HepG2 (cell line): Measurements from ENCODE around the gene ABCB8. TPM values are rescaled to one million over a fixed set of nuclear protein-coding genes. Genes with fewer than 3 reads are reported as not detected.

Experiments
- ATAC-seq: fragments of 200-7000 bp; cut with Tn5 transposase; 3 replicates; pipeline ENCODE4 v1.9.1; 2020; ENCODE audit warnings: mild to moderate bottlenecking, moderate library complexity
- BruUV-seq: library from RNA; stranded (reverse); fragments of 400-500 nt; replicated peaks from 2 replicates; lab custom pipeline; 2021; lab: Mats Ljungman, UMichigan
- CTCF ChIA-PET: fragments of 300-600 bp; formaldehyde crosslinking; extraction: SDS; loops from one replicate; lab custom pipeline; 2021; ENCODE audit warnings: low total read pairs, inconsistent platforms, low intra/inter-chr PET ratio; lab: Yijun Ruan, JAX
- POLR2A ChIA-PET: fragments of 350-600 bp; sonication (Branson Sonifier 250); formaldehyde crosslinking; loops from one replicate; lab custom pipeline; 2020; ENCODE audit warnings: antibody characterized with exemption, inconsistent platforms; lab: Yijun Ruan, JAX
- DNase-seq: peaks from one replicate; pipeline ENCODE4 v3.0.0-alpha.2; 2015; ENCODE audit warnings: low spot score
- FAIRE-seq: peaks from 3 replicates; lab custom pipeline; 2011; peaks lifted over from hg19 to GRCh38; lab: Jason Lieb, UNC
- H2AFZ ChIP-seq: one replicate; pipeline ENCODE4 v1.6.1; 2011; ENCODE audit warnings: low read length, inconsistent platforms
- H3K27ac ChIP-seq: fragments of 300-600 bp; 3 replicates; pipeline ENCODE4 v1.8.0; 2011; ENCODE audit warnings: mixed run types, mild to moderate bottlenecking, mixed read lengths, low read length, inconsistent platforms; ENCODE audit not compliant: insufficient read depth; ENCODE audit errors: extremely low read length
- H3K27me3 ChIP-seq, 2 experiments: fragments of 200-600 bp in 1 of 2; 2 replicates in 1 of 2; 3 replicates in 1 of 2; pipeline versions ENCODE4 v1.6.0 to v1.8.0; 2011; ENCODE audit warnings: low read length in 2 of 2, mild to moderate bottlenecking in 2 of 2, moderate library complexity in 2 of 2, inconsistent platforms in 1 of 2; ENCODE audit not compliant: insufficient read depth in 2 of 2, control insufficient read depth in 1 of 2
- H3K36me3 ChIP-seq, 2 experiments: fragments of 200-600 bp in 1 of 2; replicated peaks in 1 of 2; 2 replicates in 1 of 2; 3 replicates in 1 of 2; pipeline versions ENCODE4 v1.5.1 to v1.8.0; 2011; ENCODE audit warnings: low read length in 2 of 2, inconsistent platforms in 1 of 2; ENCODE audit not compliant: insufficient read depth in 2 of 2, control insufficient read depth in 1 of 2
- H3K4me1 ChIP-seq: 2 replicates; pipeline ENCODE4 v1.5.1; 2012; ENCODE audit warnings: low read length, inconsistent platforms; ENCODE audit not compliant: insufficient read depth
- H3K4me2 ChIP-seq: 2 replicates; pipeline ENCODE4 v1.6.0; 2011; ENCODE audit warnings: low read depth, low read length, inconsistent platforms
- H3K4me3 ChIP-seq, 3 experiments: fragments of 200-600 bp in 1 of 3; sonication (generic), shearing (Covaris generic) in 1 of 3; replicated peaks in 1 of 3; 2 replicates each; pipeline ENCODE4 v1.5.1; 2011 to 2016; ENCODE audit warnings: low read length in 3 of 3, inconsistent platforms in 2 of 3, low read depth in 2 of 3, mild to moderate bottlenecking in 2 of 3, control low read depth in 1 of 3, mixed read lengths in 1 of 3; ENCODE audit not compliant: insufficient read depth in 1 of 3
- H3K79me2 ChIP-seq: one replicate; pipeline ENCODE4 v1.6.1; 2011; ENCODE audit warnings: low read length, inconsistent platforms; ENCODE audit not compliant: insufficient read depth
- H3K9ac ChIP-seq: 2 replicates; pipeline ENCODE4 v1.6.0; 2011; ENCODE audit warnings: mild to moderate bottlenecking, low read depth, low read length, inconsistent platforms; ENCODE audit not compliant: insufficient read depth
- H3K9me3 ChIP-seq: 2 replicates; pipeline ENCODE4 v1.5.1; 2012; ENCODE audit warnings: mild to moderate bottlenecking, low read length
- H4K20me1 ChIP-seq: 2 replicates; pipeline ENCODE4 v1.6.0; 2011; ENCODE audit warnings: inconsistent platforms, mild to moderate bottlenecking, low read length, moderate library complexity; ENCODE audit not compliant: insufficient read depth
- GLI4 ChIP-seq: sonication (generic); formaldehyde crosslinking; IDR thresholded peaks from 2 replicates; pipeline ENCODE4 v1.5.1; 2020; ENCODE audit warnings: missing genetic modification reagents, mild to moderate bottlenecking, moderate library complexity, borderline replicate concordance
- GTF2F1 ChIP-seq: fragments of 150-350 bp; IDR thresholded peaks from 2 replicates; pipeline ENCODE4 v1.6.1; 2014; ENCODE audit warnings: low read length
- HOXA9 ChIP-seq: sonication (generic); formaldehyde crosslinking; IDR thresholded peaks from 2 replicates; pipeline ENCODE4 v1.8.1; 2022; ENCODE audit warnings: missing genetic modification reagents, mild to moderate bottlenecking, moderate library complexity, borderline replicate concordance
- IKZF5 ChIP-seq: IDR thresholded peaks from 2 replicates; pipeline ENCODE4 v1.6.1; 2018; ENCODE audit warnings: missing genetic modification reagents, mild to moderate bottlenecking, missing compliant biosample characterization
- JARID2 ChIP-seq: sonication (generic); formaldehyde crosslinking; IDR thresholded peaks from 2 replicates; pipeline ENCODE4 v1.8.1; 2023; ENCODE audit warnings: missing genetic modification reagents, inconsistent platforms; ENCODE audit not compliant: insufficient replicate concordance
- MAFK ChIP-seq, 2 experiments: IDR thresholded peaks in 1 of 2; conservative IDR thresholded peaks in 1 of 2; 2 replicates each; pipeline ENCODE4 v1.6.1; 2011; ENCODE audit warnings: improper control_type of control experiment in 2 of 2, low read length in 2 of 2
- PAWR ChIP-seq: sonication (generic); formaldehyde crosslinking; IDR thresholded peaks from 2 replicates; pipeline ENCODE4 v1.4.0; 2020; ENCODE audit warnings: missing genetic modification reagents, mild to moderate bottlenecking, borderline replicate concordance
- PHF21A ChIP-seq: sonication (generic); formaldehyde crosslinking; IDR thresholded peaks from 2 replicates; pipeline ENCODE4 v1.5.0; 2020; ENCODE audit warnings: mild to moderate bottlenecking, missing genetic modification reagents
- PRDM15 ChIP-seq: sonication (generic); formaldehyde crosslinking; IDR thresholded peaks from 2 replicates; pipeline ENCODE4 v1.4.0; 2020; ENCODE audit warnings: missing genetic modification reagents
- PRPF4 ChIP-seq: fragments of 200-400 bp; formaldehyde crosslinking; IDR thresholded peaks from 2 replicates; pipeline ENCODE4 v1.6.1; 2016; ENCODE audit warnings: low read length, low read depth; ENCODE audit not compliant: poor library complexity, severe bottlenecking
- RFXANK ChIP-seq: IDR thresholded peaks from 2 replicates; pipeline ENCODE4 v1.6.1; 2016
- SALL1 ChIP-seq: sonication (generic); formaldehyde crosslinking; IDR thresholded peaks from 2 replicates; pipeline ENCODE4 v1.8.0; 2022; ENCODE audit warnings: mild to moderate bottlenecking, missing genetic modification reagents
- ZNF329 ChIP-seq: sonication (generic); formaldehyde crosslinking; IDR thresholded peaks from 2 replicates; pipeline ENCODE4 v1.9.0; 2021; ENCODE audit warnings: low read depth, mild to moderate bottlenecking, missing genetic modification reagents
- ZNF589 ChIP-seq: sonication (generic); formaldehyde crosslinking; conservative IDR thresholded peaks from 2 replicates; pipeline ENCODE4 v1.8.0; 2022; ENCODE audit warnings: mild to moderate bottlenecking, moderate library complexity, missing genetic modification reagents
- ZNF605 ChIP-seq: sonication (generic); formaldehyde crosslinking; IDR thresholded peaks from 2 replicates; pipeline ENCODE4 v1.8.0; 2022; ENCODE audit warnings: mild to moderate bottlenecking, missing genetic modification reagents
- ZNF678 ChIP-seq: sonication (generic); formaldehyde crosslinking; IDR thresholded peaks from 2 replicates; pipeline ENCODE4 v1.4.0; 2020; ENCODE audit warnings: mild to moderate bottlenecking, missing genetic modification reagents
- WGBS: methylation state at CpG from one replicate; pipeline ENCODE4 v1.1.6; 2017; ENCODE audit warnings: low lambda C conversion rate; 5-methylcytosine and 5-hydroxymethylcytosine counted together
- in situ Hi-C: cut with HindIII; loops from 2 replicates; pipeline ENCODE4 v1.10.0; 2017; ENCODE audit warnings: low pct_unique_long_range_greater_than_20kb; ENCODE audit not compliant: extremely low pct_ligation_motif_present
- intact Hi-C: fragments of 100-400 bp; cut with micrococcal nuclease; formaldehyde crosslinking; loops from one replicate; pipeline ENCODE4 v1.10.0; 2022; ENCODE audit not compliant: unreplicated experiment
- polyA plus RNA-seq, 8 experiments: library from polyadenylated mRNA; depleted of rRNA in 3 of 8; stranded (reverse) in 7 of 8; unstranded in 1 of 8; fragments of >200 nt; fragmentation: Illumina TruSeq in 4 of 8; extraction: Trizol in 4 of 8; gene quantifications; 2 replicates each; pipeline versions ENCODE4 v1.2.1 to v1.2.3, GENCODE V29; 2011 to 2016; ENCODE audit warnings: low read depth in 4 of 8, missing spikeins in 1 of 8, mixed read lengths in 1 of 8; ENCODE audit not compliant: insufficient read depth in 1 of 8
- total RNA-seq, 5 experiments: library from RNA; depleted of rRNA; stranded (reverse); fragments of >200 nt; fragmentation: Illumina TruSeq; extraction: Trizol; gene quantifications; 2 replicates each; pipeline ENCODE4 v1.2.3, GENCODE V29; 2016; ENCODE audit warnings: low read depth in 1 of 5
- TF ChIP-seq, protein P1 (sequence below): sonication (generic); formaldehyde crosslinking; IDR thresholded peaks from 2 replicates; pipeline ENCODE4 v1.4.0; 2020; ENCODE audit warnings: missing genetic modification reagents, mild to moderate bottlenecking, borderline replicate concordance
- TF ChIP-seq, protein P2 (sequence below): sonication (generic); formaldehyde crosslinking; IDR thresholded peaks from 2 replicates; pipeline ENCODE4 v1.8.0; 2022; ENCODE audit warnings: missing genetic modification reagents, mild to moderate bottlenecking, inconsistent platforms, borderline replicate concordance

Gene ABCB8
- total and polyA plus RNA-seq, 2 of the 13 experiments (the other 11 are each of a cell fraction or from before 2014, with no cell fraction given), result 6.6 to 16.7 TPM

GRCh38 chr7:151000897-151001495 is 27.3 kb upstream of the ABCB8 start:
- Histone ChIP-seq H3K27me3 (peaks cover 0 to 8% of the 10 kb centered on the region in 2 experiments; a peak in 2 of 5 replicates), H3K36me3 (no peaks in the 10 kb centered on the region), H4K20me1 (no peaks in the 10 kb centered on the region), H3K4me3 (no peak overlapping the region), H3K27ac (no peak overlapping the region), H3K79me2 (no peaks in the 10 kb centered on the region), H3K9me3 (no peaks in the 10 kb centered on the region), H3K4me2 (no peak overlapping the region), H3K9ac (no peak overlapping the region), H3K4me1 (peaks cover 33% of the 10 kb centered on the region), H2AFZ (no peak overlapping the region)
- BruUV-seq, result no TSS peak
- 66% methylated on average over 12 of the region's 13 CpGs for WGBS
- FAIRE-seq, result no peak
- no peak for DNase-seq
- ATAC-seq, result no peak
- ChIA-PET CTCF (no interaction called here), POLR2A (no interaction called here)
- in situ Hi-C loops (no loop called here), intact Hi-C loops (no loop called here)
- TF ChIP-seq MAFK (conservative IDR thresholded peaks at IDR 0.05 in 1 of 2, IDR thresholded peaks at IDR 0.05 in 1 of 2; ENCODE audit: low read length in 2 of 2), result no peak
- no peak for TF ChIP-seq PRDM15
- TF ChIP-seq ZNF678 (CRISPR knock-in tag), result no peak
- no peak for TF ChIP-seq PAWR (CRISPR knock-in tag)
- TF ChIP-seq, protein P1, sequence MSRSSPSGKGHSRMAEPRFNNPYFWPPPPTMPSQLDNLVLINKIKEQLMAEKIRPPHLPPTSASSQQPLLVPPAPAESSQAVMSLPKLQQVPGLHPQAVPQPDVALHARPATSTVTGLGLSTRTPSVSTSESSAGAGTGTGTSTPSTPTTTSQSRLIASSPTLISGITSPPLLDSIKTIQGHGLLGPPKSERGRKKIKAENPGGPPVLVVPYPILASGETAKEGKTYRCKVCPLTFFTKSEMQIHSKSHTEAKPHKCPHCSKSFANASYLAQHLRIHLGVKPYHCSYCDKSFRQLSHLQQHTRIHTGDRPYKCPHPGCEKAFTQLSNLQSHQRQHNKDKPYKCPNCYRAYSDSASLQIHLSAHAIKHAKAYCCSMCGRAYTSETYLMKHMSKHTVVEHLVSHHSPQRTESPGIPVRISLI, result no peak
- no peak for TF ChIP-seq ZNF329 (CRISPR knock-in tag)
- TF ChIP-seq, protein P2, sequence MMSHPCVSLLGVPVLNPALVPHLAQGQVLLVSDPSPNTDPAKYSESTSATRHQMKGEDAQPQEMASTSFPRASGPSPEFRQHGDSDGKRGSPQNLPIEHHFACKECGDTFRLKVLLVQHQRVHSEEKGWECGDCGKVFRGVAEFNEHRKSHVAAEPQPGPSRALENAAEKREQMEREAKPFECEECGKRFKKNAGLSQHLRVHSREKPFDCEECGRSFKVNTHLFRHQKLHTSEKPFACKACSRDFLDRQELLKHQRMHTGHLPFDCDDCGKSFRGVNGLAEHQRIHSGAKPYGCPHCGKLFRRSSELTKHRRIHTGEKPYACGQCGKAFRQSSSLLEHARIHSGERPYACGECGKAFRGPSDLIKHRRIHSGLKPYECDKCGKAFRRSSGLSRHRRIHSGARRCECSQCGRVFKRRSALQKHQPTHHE (CRISPR knock-in tag), result no peak
- TF ChIP-seq PHF21A (CRISPR knock-in tag), result no peak
- no peak for TF ChIP-seq SALL1 (CRISPR knock-in tag)
- TF ChIP-seq GLI4 (CRISPR knock-in tag), result no peak
- TF ChIP-seq JARID2, result no peak
- no peak for TF ChIP-seq IKZF5
- no peak for TF ChIP-seq HOXA9 (CRISPR knock-in tag)
- no peak for TF ChIP-seq RFXANK
- TF ChIP-seq PRPF4, result no peak
- no peak for TF ChIP-seq ZNF589
- TF ChIP-seq ZNF605 (CRISPR knock-in tag), result no peak
- no peak for TF ChIP-seq GTF2F1
